NOMO-1 treated with DMSO at 0.1 percent for 48 hours (cell line): ENCODE data around the gene BRD3OS.
"Not testable (repeated sequence)": the region's sequence is repeated elsewhere in the genome, so short reads cannot be mapped to it uniquely, and the experiment has no call there.

Experiments used
- DNase-seq: peaks from one replicate; lab custom pipeline; 2025; ENCODE audit not compliant: unreplicated experiment; lab: John Stamatoyannopoulos, UW

The BRD3OS gene

GRCh38 chr9:134061688-134062371 is 36.5 kb downstream of the BRD3OS start:
- DNase-seq = no peak

GRCh38 chr9:134062461-134063087 is 37.3 kb downstream of the BRD3OS start:
- no peak for DNase-seq

- no peak for DNase-seq
Measured at GRCh38 chr9:134063088-134063570, 37.8 kb downstream of the BRD3OS start.

- no peak for DNase-seq
Measured at GRCh38 chr9:134063571-134064450, 38.5 kb downstream of the BRD3OS start.

- DNase-seq = no peak
Measured at GRCh38 chr9:134064711-134065110, 39.4 kb downstream of the BRD3OS start.

- peak; percentile 71 for DNase-seq
Measured at GRCh38 chr9:134065612-134066419, 40.5 kb downstream of the BRD3OS start.

GRCh38 chr9:134066526-134066912 is 41.2 kb downstream of the BRD3OS start:
- DNase-seq = peak; percentile 13

GRCh38 chr9:134066913-134067851 is 41.9 kb downstream of the BRD3OS start:
- DNase-seq = peak; percentile 26

- DNase-seq = peak; percentile 83
Measured at GRCh38 chr9:134067904-134068743, 42.8 kb downstream of the BRD3OS start, which contains the start of gene BRD3. TSS of gene BRD3 (minus strand) at chr9:134068026. CDS start at chr9:134053477, 14,549 bp downstream.

GRCh38 chr9:134068744-134069479 is 43.6 kb downstream of the BRD3OS start:
- no peak for DNase-seq

GRCh38 chr9:134069480-134070399 is 44.5 kb downstream of the BRD3OS start:
- no peak for DNase-seq

GRCh38 chr9:134071149-134071548 is 45.9 kb downstream of the BRD3OS start:
- DNase-seq = no peak

- DNase-seq = not testable (repeated sequence)
Measured at GRCh38 chr9:134072683-134073082, 47.4 kb downstream of the BRD3OS start.

- DNase-seq = no peak
Measured at GRCh38 chr9:134073500-134073899, 48.2 kb downstream of the BRD3OS start.

GRCh38 chr9:134075689-134076088 is 50.4 kb downstream of the BRD3OS start:
- DNase-seq = not testable (repeated sequence)

GRCh38 chr9:134076644-134077043 is 51.4 kb downstream of the BRD3OS start:
- no peak for DNase-seq
